HepG2 (cell line): ENCODE data around the gene INHBB. TPM values are rescaled to one million over a fixed set of nuclear protein-coding genes. Genes with fewer than 3 reads are reported as not detected.

Experiments used
- CENPX ChIP-seq: sonication (generic); formaldehyde crosslinking; IDR thresholded peaks from 2 replicates; pipeline ENCODE4 v1.9.0; 2021; ENCODE audit warnings: mild to moderate bottlenecking, missing genetic modification reagents, moderate library complexity
- DNMT1 ChIP-seq: sonication (generic); formaldehyde crosslinking; IDR thresholded peaks from 2 replicates; pipeline ENCODE4 v1.5.1; 2020; ENCODE audit warnings: mild to moderate bottlenecking, missing genetic modification reagents
- DPF2 ChIP-seq: sonication (generic); formaldehyde crosslinking; IDR thresholded peaks from 2 replicates; pipeline ENCODE4 v1.4.0; 2020; ENCODE audit warnings: mild to moderate bottlenecking, low read depth, missing genetic modification reagents, borderline replicate concordance
- MLLT10 ChIP-seq: sonication (generic); formaldehyde crosslinking; IDR thresholded peaks from 2 replicates; pipeline ENCODE4 v1.4.0; 2020; ENCODE audit warnings: missing genetic modification reagents
- MLX ChIP-seq: IDR thresholded peaks from 2 replicates; pipeline ENCODE4 v1.6.1; 2016
- MTF1 ChIP-seq: sonication (generic); formaldehyde crosslinking; IDR thresholded peaks from 2 replicates; pipeline ENCODE4 v1.5.0; 2020; ENCODE audit warnings: missing genetic modification reagents
- RAD21 ChIP-seq: fragments of 450-650 bp; formaldehyde crosslinking; IDR thresholded peaks from 2 replicates; pipeline ENCODE4 v1.5.0; 2020; ENCODE audit warnings: mild to moderate bottlenecking
- SOX6 ChIP-seq, 2 experiments: fragments of 450-650 bp in 1 of 2; sonication (generic) in 1 of 2; formaldehyde crosslinking in 1 of 2; IDR thresholded peaks; 2 replicates each; pipeline versions ENCODE4 v1.4.0 to v1.6.1; 2017 to 2020; ENCODE audit warnings: antibody characterized with exemption in 1 of 2, mild to moderate bottlenecking in 1 of 2, missing genetic modification reagents in 1 of 2
- ZNF205 ChIP-seq: IDR thresholded peaks from 2 replicates; pipeline ENCODE4 v1.6.1; 2018; ENCODE audit warnings: missing biosample characterization, missing genetic modification reagents
- ZNF30 ChIP-seq: sonication (generic); formaldehyde crosslinking; IDR thresholded peaks from 2 replicates; pipeline ENCODE4 v1.5.0; 2020; ENCODE audit warnings: mild to moderate bottlenecking, missing genetic modification reagents
- ZNF563 ChIP-seq: sonication (generic); formaldehyde crosslinking; IDR thresholded peaks from 2 replicates; pipeline ENCODE4 v1.8.0; 2022; ENCODE audit warnings: mild to moderate bottlenecking, moderate library complexity, missing genetic modification reagents
- polyA plus RNA-seq, 8 experiments: library from polyadenylated mRNA; depleted of rRNA in 3 of 8; stranded (reverse) in 7 of 8; unstranded in 1 of 8; fragments of >200 nt; fragmentation: Illumina TruSeq in 4 of 8; extraction: Trizol in 4 of 8; gene quantifications; 2 replicates each; pipeline versions ENCODE4 v1.2.1 to v1.2.3, GENCODE V29; 2011 to 2016; ENCODE audit warnings: low read depth in 4 of 8, missing spikeins in 1 of 8, mixed read lengths in 1 of 8; ENCODE audit not compliant: insufficient read depth in 1 of 8
- total RNA-seq, 5 experiments: library from RNA; depleted of rRNA; stranded (reverse); fragments of >200 nt; fragmentation: Illumina TruSeq; extraction: Trizol; gene quantifications; 2 replicates each; pipeline ENCODE4 v1.2.3, GENCODE V29; 2016; ENCODE audit warnings: low read depth in 1 of 5
- TF ChIP-seq, protein P1 (sequence below): sonication (generic); formaldehyde crosslinking; IDR thresholded peaks from 2 replicates; pipeline ENCODE4 v1.5.0; 2020; ENCODE audit warnings: mild to moderate bottlenecking, low read depth, missing genetic modification reagents, borderline replicate concordance
- TF ChIP-seq, protein P2 (sequence below): IDR thresholded peaks from 2 replicates; pipeline ENCODE4 v1.4.0; 2020; ENCODE audit warnings: mild to moderate bottlenecking, missing genetic modification reagents
- TF ChIP-seq, protein P3 (sequence below): sonication (generic); formaldehyde crosslinking; conservative IDR thresholded peaks from 2 replicates; pipeline ENCODE4 v1.4.0; 2020; ENCODE audit warnings: missing genetic modification reagents
- TF ChIP-seq, protein P4 (sequence below): sonication (generic); formaldehyde crosslinking; IDR thresholded peaks from 2 replicates; pipeline ENCODE4 v1.4.0; 2020; ENCODE audit warnings: missing genetic modification reagents
- TF ChIP-seq, protein P5 (sequence below): sonication (generic); formaldehyde crosslinking; IDR thresholded peaks from 2 replicates; pipeline ENCODE4 v1.5.0; 2020; ENCODE audit warnings: missing genetic modification reagents, mild to moderate bottlenecking, borderline replicate concordance
- TF ChIP-seq, protein P6 (sequence below): sonication (generic); formaldehyde crosslinking; IDR thresholded peaks from 2 replicates; pipeline ENCODE4 v1.4.0; 2020; ENCODE audit warnings: mild to moderate bottlenecking, missing genetic modification reagents

Gene INHBB
- total and polyA plus RNA-seq, 2 of the 13 experiments (the other 11 are each of a cell fraction or from before 2014, with no cell fraction given), result 0.20 to 1.7 TPM

DNA sequence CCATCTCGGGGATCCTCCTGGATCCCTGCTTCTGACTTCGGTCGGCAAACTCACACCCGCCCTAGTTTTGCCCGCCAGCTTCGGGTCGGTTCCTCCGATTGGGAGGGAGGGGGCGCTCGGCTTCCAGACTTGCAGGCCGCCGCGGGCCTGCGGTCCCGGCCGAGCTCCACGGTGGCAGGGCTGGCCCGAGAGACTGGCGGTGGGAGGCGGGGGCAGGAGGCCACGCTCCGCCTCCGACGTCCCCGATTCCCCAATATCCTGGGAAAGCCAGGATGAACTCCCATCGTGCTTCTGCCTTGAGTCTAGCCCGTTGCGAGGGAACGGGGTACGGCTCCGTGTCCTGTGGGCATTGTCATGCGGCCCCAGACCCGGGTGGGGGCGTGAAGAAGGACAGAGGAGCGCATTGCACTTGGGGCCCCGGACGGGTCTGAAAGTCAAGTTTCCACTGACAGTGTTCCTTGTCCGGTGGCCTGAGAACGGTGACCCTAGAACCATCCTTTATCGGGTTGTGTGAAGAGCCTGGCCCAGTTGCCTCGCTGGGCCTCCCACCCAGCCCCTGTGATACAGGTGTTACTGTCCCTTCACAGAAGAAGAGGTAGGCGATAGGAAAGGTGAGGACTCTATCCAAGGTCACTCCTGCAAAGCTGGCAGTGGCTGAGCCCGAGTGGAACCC is 2.4 kb upstream of the INHBB start (continued):
- TF ChIP-seq, protein P1, sequence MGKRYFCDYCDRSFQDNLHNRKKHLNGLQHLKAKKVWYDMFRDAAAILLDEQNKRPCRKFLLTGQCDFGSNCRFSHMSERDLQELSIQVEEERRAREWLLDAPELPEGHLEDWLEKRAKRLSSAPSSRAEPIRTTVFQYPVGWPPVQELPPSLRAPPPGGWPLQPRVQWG (CRISPR knock-in tag), result no peak
- TF ChIP-seq DPF2 (no peak), MTF1 (CRISPR knock-in tag) (no peak), SOX6 (IDR thresholded peaks at IDR 0.05) (no peak), SOX6 (CRISPR knock-in tag; IDR thresholded peaks at IDR 0.05) (peak; percentile 68), ZNF205 (CRISPR knock-in tag) (peak; percentile 69), RAD21 (CRISPR knock-in tag) (peak; percentile 100), ZNF563 (CRISPR knock-in tag) (no peak; the same call in 1 of the 2 replicates), MLX (CRISPR knock-in tag) (no peak), DNMT1 (CRISPR knock-in tag) (no peak), MLLT10 (CRISPR knock-in tag) (no peak), CENPX (CRISPR knock-in tag) (no peak), ZNF30 (CRISPR knock-in tag) (no peak)
- TF ChIP-seq, protein P2, sequence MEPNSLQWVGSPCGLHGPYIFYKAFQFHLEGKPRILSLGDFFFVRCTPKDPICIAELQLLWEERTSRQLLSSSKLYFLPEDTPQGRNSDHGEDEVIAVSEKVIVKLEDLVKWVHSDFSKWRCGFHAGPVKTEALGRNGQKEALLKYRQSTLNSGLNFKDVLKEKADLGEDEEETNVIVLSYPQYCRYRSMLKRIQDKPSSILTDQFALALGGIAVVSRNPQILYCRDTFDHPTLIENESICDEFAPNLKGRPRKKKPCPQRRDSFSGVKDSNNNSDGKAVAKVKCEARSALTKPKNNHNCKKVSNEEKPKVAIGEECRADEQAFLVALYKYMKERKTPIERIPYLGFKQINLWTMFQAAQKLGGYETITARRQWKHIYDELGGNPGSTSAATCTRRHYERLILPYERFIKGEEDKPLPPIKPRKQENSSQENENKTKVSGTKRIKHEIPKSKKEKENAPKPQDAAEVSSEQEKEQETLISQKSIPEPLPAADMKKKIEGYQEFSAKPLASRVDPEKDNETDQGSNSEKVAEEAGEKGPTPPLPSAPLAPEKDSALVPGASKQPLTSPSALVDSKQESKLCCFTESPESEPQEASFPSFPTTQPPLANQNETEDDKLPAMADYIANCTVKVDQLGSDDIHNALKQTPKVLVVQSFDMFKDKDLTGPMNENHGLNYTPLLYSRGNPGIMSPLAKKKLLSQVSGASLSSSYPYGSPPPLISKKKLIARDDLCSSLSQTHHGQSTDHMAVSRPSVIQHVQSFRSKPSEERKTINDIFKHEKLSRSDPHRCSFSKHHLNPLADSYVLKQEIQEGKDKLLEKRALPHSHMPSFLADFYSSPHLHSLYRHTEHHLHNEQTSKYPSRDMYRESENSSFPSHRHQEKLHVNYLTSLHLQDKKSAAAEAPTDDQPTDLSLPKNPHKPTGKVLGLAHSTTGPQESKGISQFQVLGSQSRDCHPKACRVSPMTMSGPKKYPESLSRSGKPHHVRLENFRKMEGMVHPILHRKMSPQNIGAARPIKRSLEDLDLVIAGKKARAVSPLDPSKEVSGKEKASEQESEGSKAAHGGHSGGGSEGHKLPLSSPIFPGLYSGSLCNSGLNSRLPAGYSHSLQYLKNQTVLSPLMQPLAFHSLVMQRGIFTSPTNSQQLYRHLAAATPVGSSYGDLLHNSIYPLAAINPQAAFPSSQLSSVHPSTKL, result peak; percentile 70; the same call in 1 of the 2 replicates
- TF ChIP-seq, protein P3, sequence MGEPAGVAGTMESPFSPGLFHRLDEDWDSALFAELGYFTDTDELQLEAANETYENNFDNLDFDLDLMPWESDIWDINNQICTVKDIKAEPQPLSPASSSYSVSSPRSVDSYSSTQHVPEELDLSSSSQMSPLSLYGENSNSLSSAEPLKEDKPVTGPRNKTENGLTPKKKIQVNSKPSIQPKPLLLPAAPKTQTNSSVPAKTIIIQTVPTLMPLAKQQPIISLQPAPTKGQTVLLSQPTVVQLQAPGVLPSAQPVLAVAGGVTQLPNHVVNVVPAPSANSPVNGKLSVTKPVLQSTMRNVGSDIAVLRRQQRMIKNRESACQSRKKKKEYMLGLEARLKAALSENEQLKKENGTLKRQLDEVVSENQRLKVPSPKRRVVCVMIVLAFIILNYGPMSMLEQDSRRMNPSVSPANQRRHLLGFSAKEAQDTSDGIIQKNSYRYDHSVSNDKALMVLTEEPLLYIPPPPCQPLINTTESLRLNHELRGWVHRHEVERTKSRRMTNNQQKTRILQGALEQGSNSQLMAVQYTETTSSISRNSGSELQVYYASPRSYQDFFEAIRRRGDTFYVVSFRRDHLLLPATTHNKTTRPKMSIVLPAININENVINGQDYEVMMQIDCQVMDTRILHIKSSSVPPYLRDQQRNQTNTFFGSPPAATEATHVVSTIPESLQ, result no peak
- TF ChIP-seq, protein P4, sequence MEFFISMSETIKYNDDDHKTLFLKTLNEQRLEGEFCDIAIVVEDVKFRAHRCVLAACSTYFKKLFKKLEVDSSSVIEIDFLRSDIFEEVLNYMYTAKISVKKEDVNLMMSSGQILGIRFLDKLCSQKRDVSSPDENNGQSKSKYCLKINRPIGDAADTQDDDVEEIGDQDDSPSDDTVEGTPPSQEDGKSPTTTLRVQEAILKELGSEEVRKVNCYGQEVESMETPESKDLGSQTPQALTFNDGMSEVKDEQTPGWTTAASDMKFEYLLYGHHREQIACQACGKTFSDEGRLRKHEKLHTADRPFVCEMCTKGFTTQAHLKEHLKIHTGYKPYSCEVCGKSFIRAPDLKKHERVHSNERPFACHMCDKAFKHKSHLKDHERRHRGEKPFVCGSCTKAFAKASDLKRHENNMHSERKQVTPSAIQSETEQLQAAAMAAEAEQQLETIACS (CRISPR knock-in tag), result no peak
- TF ChIP-seq, protein P5, sequence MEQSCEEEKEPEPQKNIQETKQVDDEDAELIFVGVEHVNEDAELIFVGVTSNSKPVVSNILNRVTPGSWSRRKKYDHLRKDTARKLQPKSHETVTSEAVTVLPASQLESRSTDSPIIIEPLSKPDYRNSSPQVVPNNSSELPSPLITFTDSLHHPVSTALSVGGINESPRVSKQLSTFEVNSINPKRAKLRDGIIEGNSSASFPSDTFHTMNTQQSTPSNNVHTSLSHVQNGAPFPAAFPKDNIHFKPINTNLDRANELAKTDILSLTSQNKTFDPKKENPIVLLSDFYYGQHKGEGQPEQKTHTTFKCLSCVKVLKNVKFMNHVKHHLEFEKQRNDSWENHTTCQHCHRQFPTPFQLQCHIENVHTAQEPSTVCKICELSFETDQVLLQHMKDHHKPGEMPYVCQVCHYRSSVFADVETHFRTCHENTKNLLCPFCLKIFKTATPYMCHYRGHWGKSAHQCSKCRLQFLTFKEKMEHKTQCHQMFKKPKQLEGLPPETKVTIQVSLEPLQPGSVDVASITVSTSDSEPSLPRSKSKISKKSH, result no peak; the same call in 1 of the 2 replicates
- TF ChIP-seq, protein P6, sequence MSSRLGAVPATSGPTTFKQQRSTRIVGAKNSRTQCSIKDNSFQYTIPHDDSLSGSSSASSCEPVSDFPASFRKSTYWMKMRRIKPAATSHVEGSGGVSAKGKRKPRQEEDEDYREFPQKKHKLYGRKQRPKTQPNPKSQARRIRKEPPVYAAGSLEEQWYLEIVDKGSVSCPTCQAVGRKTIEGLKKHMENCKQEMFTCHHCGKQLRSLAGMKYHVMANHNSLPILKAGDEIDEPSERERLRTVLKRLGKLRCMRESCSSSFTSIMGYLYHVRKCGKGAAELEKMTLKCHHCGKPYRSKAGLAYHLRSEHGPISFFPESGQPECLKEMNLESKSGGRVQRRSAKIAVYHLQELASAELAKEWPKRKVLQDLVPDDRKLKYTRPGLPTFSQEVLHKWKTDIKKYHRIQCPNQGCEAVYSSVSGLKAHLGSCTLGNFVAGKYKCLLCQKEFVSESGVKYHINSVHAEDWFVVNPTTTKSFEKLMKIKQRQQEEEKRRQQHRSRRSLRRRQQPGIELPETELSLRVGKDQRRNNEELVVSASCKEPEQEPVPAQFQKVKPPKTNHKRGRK (CRISPR knock-in tag), result no peak
